ENCODE data around the gene CERS6.

DNA sequence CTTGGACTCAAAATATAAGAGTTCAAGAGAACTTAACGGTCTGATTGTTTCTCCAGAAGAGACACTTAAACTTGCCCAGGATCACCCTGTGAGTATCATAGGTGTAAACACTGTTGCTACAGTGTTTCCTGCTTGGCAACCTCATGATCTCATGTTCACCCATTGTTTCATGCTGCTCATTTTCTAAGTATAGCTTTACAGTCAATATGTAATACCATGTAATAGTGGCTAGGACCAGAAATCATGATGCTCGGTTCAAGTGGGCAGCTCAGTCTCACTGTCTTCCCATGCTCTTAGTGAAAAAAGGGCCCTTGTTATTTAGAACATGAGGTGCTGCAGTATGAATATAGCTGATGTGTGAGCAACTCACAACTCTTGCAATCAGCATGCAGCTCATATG lies 157.5 kb downstream of the CERS6 start:
- no peak for TF ChIP-seq GATA2 (IDR thresholded peaks at IDR 0.05; ENCODE audit: low read depth, low read length)
- no peak for TF ChIP-seq GATA3 (IDR thresholded peaks at IDR 0.05; ENCODE audit: low read depth, low read length)
